Activated CD4-positive, alpha-beta T cell treated with anti-CD3 and anti-CD28 coated beads, Interleukin-2, amount 50 U/mL, for 48 hours (primary cell): Measurements from ENCODE around the gene PTPRCAP.
"Not testable (repeated sequence)": the region's sequence is repeated elsewhere in the genome, so short reads cannot be mapped to it uniquely, and the experiment has no call there.

ENCODE experiments used
- DNase-seq, 2 experiments: peaks; one replicate each; pipeline ENCODE4 v3.0.0-alpha.2; 2020

Gene PTPRCAP

GRCh38 chr11:67408437-67409200 is 28.9 kb downstream of the PTPRCAP start:
- DNase-seq = peak in 1 of 2 experiments; percentile 51

GRCh38 chr11:67407688-67408163 is 29.8 kb downstream of the PTPRCAP start:
- DNase-seq = no peak

- DNase-seq = peak in 1 of 2 experiments; percentile 50
Measured at GRCh38 chr11:67406969-67407687, 30.4 kb downstream of the PTPRCAP start.

GRCh38 chr11:67406420-67406968 is 31.0 kb downstream of the PTPRCAP start:
- no peak for DNase-seq

GRCh38 chr11:67405688-67406339 is 31.7 kb downstream of the PTPRCAP start:
- DNase-seq = no peak

- DNase-seq = peak in 1 of 2 experiments; percentile 49
Measured at GRCh38 chr11:67405196-67405567, 32.3 kb downstream of the PTPRCAP start.

GRCh38 chr11:67404515-67405195 is 32.8 kb downstream of the PTPRCAP start:
- peak; percentile 68 to 75 for DNase-seq

GRCh38 chr11:67403085-67403484 is 34.4 kb downstream of the PTPRCAP start:
- DNase-seq = not testable (repeated sequence)

- not testable (repeated sequence) for DNase-seq
Measured at GRCh38 chr11:67402192-67402839, 35.2 kb downstream of the PTPRCAP start.

GRCh38 chr11:67401495-67402191 is 35.8 kb downstream of the PTPRCAP start, which contains the start of gene PPP1CA:
TSS of gene PPP1CA (minus strand) at chr11:67401858. CDS start at chr11:67401782, 76 bp downstream.
- DNase-seq = peak; percentile 88 to 90

- no peak for DNase-seq
Measured at GRCh38 chr11:67400942-67401494, 36.5 kb downstream of the PTPRCAP start.

- DNase-seq = peak in 1 of 2 experiments; percentile 46
Measured at GRCh38 chr11:67400251-67400941, 37.1 kb downstream of the PTPRCAP start.

GRCh38 chr11:67398661-67399563 is 38.6 kb downstream of the PTPRCAP start:
- no peak for DNase-seq

GRCh38 chr11:67397986-67398660 is 39.4 kb downstream of the PTPRCAP start:
- DNase-seq = no peak

- DNase-seq = no peak
Measured at GRCh38 chr11:67397536-67397935, 39.9 kb downstream of the PTPRCAP start.

GRCh38 chr11:67396587-67397389 is 40.7 kb downstream of the PTPRCAP start:
- DNase-seq = no peak

- DNase-seq = no peak
Measured at GRCh38 chr11:67396259-67396581, 41.3 kb downstream of the PTPRCAP start.
